GM12874 (cell line): ENCODE data around the gene ALG2.

Source experiments
- CTCF ChIP-seq: IDR thresholded peaks from 2 replicates; pipeline ENCODE4 v1.5.1; 2011; ENCODE audit warnings: low read depth, mild to moderate bottlenecking, control low read depth, low read length, moderate library complexity; ENCODE audit not compliant: insufficient read depth

ALG2 gene

GRCh38 chr9:99249619-99250018, 27.9 kb upstream of the ALG2 start:
- TF ChIP-seq CTCF = no peak

- no peak for TF ChIP-seq CTCF
Observed at GRCh38 chr9:99244344-99245260, 22.9 kb upstream of the ALG2 start.

GRCh38 chr9:99241106-99241505, 19.4 kb upstream of the ALG2 start:
- no peak for TF ChIP-seq CTCF

- TF ChIP-seq CTCF = no peak
Observed at GRCh38 chr9:99239341-99240060, 17.8 kb upstream of the ALG2 start.

- no peak for TF ChIP-seq CTCF
Observed at GRCh38 chr9:99238331-99238730, 16.6 kb upstream of the ALG2 start.

GRCh38 chr9:99237356-99237755, 15.6 kb upstream of the ALG2 start:
- TF ChIP-seq CTCF = no peak

- no peak for TF ChIP-seq CTCF
Observed at GRCh38 chr9:99235926-99236634, 14.3 kb upstream of the ALG2 start.
